ENCODE data around the gene GTF2A1L. TPM values are rescaled to one million over a fixed set of nuclear protein-coding genes. Genes with fewer than 3 reads are reported as not detected.
"Not testable (repeated sequence)": the region's sequence is repeated elsewhere in the genome, so short reads cannot be mapped to it uniquely, and the experiment has no call there.

Gene GTF2A1L
- total and polyA plus RNA-seq, 2 donors (not counting 3 experiments of a cell fraction or from before 2014, with no cell fraction given) = 0.46 TPM; not detected in 1

- H3K9me1 ChIP-seq (replicated peaks; ENCODE audit: control insufficient read depth, extremely low read depth, insufficient read depth, low read length) = no peaks in the 10 kb centered on the region
- intact Hi-C loops (cut with micrococcal nuclease) = no loop called here
- H3K27ac ChIP-seq (ENCODE audit: insufficient read depth, low read depth, low read length) = no peak overlapping the region
- no peak overlapping the region for H3K9ac ChIP-seq (replicated peaks; ENCODE audit: extremely low read depth, insufficient read depth, low read length)
- no peak overlapping the region for H3K4me3 ChIP-seq (replicated peaks in 1 of 3; ENCODE audit: insufficient read depth in 1 of 3, low read depth in 1 of 3, low read length in 3 of 3)
- ChIA-PET CTCF (interaction anchor here (1.1 kb wide), 2 partner anchors 8 to 9 kb away, joined by 3 to 6 read pairs; no protein-coding TSS in a partner anchor), POLR2A (no interaction called here)
- H2AFZ ChIP-seq (ENCODE audit: low read depth, low read length) = no peak overlapping the region
- no peaks in the 10 kb centered on the region for H3K9me3 ChIP-seq (replicated peaks; ENCODE audit: control insufficient read depth, insufficient read depth, low read length)
- FAIRE-seq (no peak), DNase-seq (ENCODE audit: low read depth, low spot score) (no peak)
- no peak overlapping the region for H3K4me2 ChIP-seq (ENCODE audit: insufficient read depth, low read length)
- H3K79me2 ChIP-seq (ENCODE audit: control insufficient read depth, insufficient read depth, low read length) = no peaks in the 10 kb centered on the region
- BruUV-seq (replicated peaks) = no TSS peak
- H3K27me3 ChIP-seq (ENCODE audit: control insufficient read depth in 2 of 2, insufficient read depth in 2 of 2, low read length in 2 of 2) = no peaks in the 10 kb centered on the region
- H4K20me1 ChIP-seq (replicated peaks; ENCODE audit: control insufficient read depth, extremely low read depth, insufficient read depth, low read length) = no peaks in the 10 kb centered on the region
- TF ChIP-seq FOS (IDR thresholded peaks at IDR 0.05; ENCODE audit: borderline replicate concordance, insufficient read depth, low read length) (no peak), MYC (IDR thresholded peaks at IDR 0.05; ENCODE audit: low read depth, low read length) (no peak), JUN (IDR thresholded peaks at IDR 0.05; ENCODE audit: borderline replicate concordance, insufficient read depth, insufficient read length, low read depth) (no peak), EZH2 (IDR thresholded peaks at IDR 0.05; ENCODE audit: borderline replicate concordance, low read depth, low read length, severe bottlenecking) (no peak), GATA2 (IDR thresholded peaks at IDR 0.05; ENCODE audit: insufficient read depth, insufficient read length, low read depth, low read length) (no peak), POLR2A (IDR thresholded peaks at IDR 0.05; ENCODE audit: low read depth, low read length) (no peak), POLR2AphosphoS5 (IDR thresholded peaks at IDR 0.05; ENCODE audit: insufficient read depth, low read depth, low read length) (no peak)
- TF ChIP-seq, protein P1, sequence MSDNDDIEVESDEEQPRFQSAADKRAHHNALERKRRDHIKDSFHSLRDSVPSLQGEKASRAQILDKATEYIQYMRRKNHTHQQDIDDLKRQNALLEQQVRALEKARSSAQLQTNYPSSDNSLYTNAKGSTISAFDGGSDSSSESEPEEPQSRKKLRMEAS (IDR thresholded peaks at IDR 0.05; ENCODE audit: insufficient read depth, insufficient read length) = no peak
- TF ChIP-seq, protein P2, sequence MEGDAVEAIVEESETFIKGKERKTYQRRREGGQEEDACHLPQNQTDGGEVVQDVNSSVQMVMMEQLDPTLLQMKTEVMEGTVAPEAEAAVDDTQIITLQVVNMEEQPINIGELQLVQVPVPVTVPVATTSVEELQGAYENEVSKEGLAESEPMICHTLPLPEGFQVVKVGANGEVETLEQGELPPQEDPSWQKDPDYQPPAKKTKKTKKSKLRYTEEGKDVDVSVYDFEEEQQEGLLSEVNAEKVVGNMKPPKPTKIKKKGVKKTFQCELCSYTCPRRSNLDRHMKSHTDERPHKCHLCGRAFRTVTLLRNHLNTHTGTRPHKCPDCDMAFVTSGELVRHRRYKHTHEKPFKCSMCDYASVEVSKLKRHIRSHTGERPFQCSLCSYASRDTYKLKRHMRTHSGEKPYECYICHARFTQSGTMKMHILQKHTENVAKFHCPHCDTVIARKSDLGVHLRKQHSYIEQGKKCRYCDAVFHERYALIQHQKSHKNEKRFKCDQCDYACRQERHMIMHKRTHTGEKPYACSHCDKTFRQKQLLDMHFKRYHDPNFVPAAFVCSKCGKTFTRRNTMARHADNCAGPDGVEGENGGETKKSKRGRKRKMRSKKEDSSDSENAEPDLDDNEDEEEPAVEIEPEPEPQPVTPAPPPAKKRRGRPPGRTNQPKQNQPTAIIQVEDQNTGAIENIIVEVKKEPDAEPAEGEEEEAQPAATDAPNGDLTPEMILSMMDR (IDR thresholded peaks at IDR 0.05; ENCODE audit: extremely low read depth in 1 of 2, insufficient read depth in 1 of 2, low read depth in 1 of 2, low read length in 2 of 2) = no peak
- dilution Hi-C loops (cut with MboI; ENCODE audit: extremely low pct_ligation_motif_present, low sequenced_read_pairs) = no loop called here
- H3K4me1 ChIP-seq (ENCODE audit: control insufficient read depth, extremely low read depth, insufficient read depth, low read length) = no peaks in the 10 kb centered on the region
- H3K36me3 ChIP-seq (ENCODE audit: control insufficient read depth in 2 of 2, extremely low read depth in 1 of 2, insufficient read depth in 2 of 2, low read length in 2 of 2) = peaks cover 0 to 1% of the 10 kb centered on the region in 2 experiments
Observed at GRCh38 chr2:48592067-48592466, 25.6 kb upstream of the GTF2A1L start.

GRCh38 chr2:48596751-48597150, 20.9 kb upstream of the GTF2A1L start:
- FAIRE-seq; H3K4me3 ChIP-seq (replicated peaks in 1 of 3; ENCODE audit: insufficient read depth in 1 of 3, low read depth in 1 of 3, low read length in 3 of 3); POLR2A ChIA-PET; intact Hi-C loops (cut with micrococcal nuclease); H3K79me2 ChIP-seq (ENCODE audit: control insufficient read depth, insufficient read depth, low read length); H3K4me2 ChIP-seq (ENCODE audit: insufficient read depth, low read length); H2AFZ ChIP-seq (ENCODE audit: low read depth, low read length); H3K9ac ChIP-seq (replicated peaks; ENCODE audit: extremely low read depth, insufficient read depth, low read length); H3K36me3 ChIP-seq (ENCODE audit: control insufficient read depth in 2 of 2, extremely low read depth in 1 of 2, insufficient read depth in 2 of 2, low read length in 2 of 2); CTCF ChIA-PET; H4K20me1 ChIP-seq (replicated peaks; ENCODE audit: control insufficient read depth, extremely low read depth, insufficient read depth, low read length); H3K27ac ChIP-seq (ENCODE audit: insufficient read depth, low read depth, low read length); BruUV-seq (replicated peaks); DNase-seq (ENCODE audit: low read depth, low spot score); H3K4me1 ChIP-seq (ENCODE audit: control insufficient read depth, extremely low read depth, insufficient read depth, low read length); dilution Hi-C loops (cut with MboI; ENCODE audit: extremely low pct_ligation_motif_present, low sequenced_read_pairs); H3K27me3 ChIP-seq (ENCODE audit: control insufficient read depth in 2 of 2, insufficient read depth in 2 of 2, low read length in 2 of 2); H3K9me3 ChIP-seq (replicated peaks; ENCODE audit: control insufficient read depth, insufficient read depth, low read length); H3K9me1 ChIP-seq (replicated peaks; ENCODE audit: control insufficient read depth, extremely low read depth, insufficient read depth, low read length): not testable (repeated sequence)
